Activated naive CD4-positive, alpha-beta T cell treated with anti-CD3 and anti-CD28 coated beads for 36 hours (primary cell): ENCODE data around the gene ARF1. TPM values are rescaled to one million over a fixed set of nuclear protein-coding genes. Genes with fewer than 3 reads are reported as not detected.
A peak's percentile ranks its signal among the peaks of the same experiment; 100 is the strongest.

Experiments used
- CTCF ChIA-PET: fragments of 350-600 bp; sonication (Branson Sonifier 250); formaldehyde crosslinking; loops from one replicate; lab custom pipeline; 2021; ENCODE audit warnings: antibody characterized with exemption; lab: Charles Lee
- DNase-seq: peaks from one replicate; pipeline ENCODE4 v3.0.0-alpha.2; 2020
- H3K27ac Mint-ChIP-seq: one replicate; pipeline ENCODE4 v1.8.0; 2021; ENCODE audit warnings: mild to moderate bottlenecking, mixed read lengths
- H3K27me3 Mint-ChIP-seq: one replicate; pipeline ENCODE4 v1.8.0; 2021; ENCODE audit warnings: low read depth, mixed read lengths
- H3K36me3 Mint-ChIP-seq: one replicate; pipeline ENCODE4 v1.8.0; 2021; ENCODE audit warnings: low read depth, mixed read lengths
- H3K4me1 Mint-ChIP-seq: one replicate; pipeline ENCODE4 v1.8.0; 2021; ENCODE audit warnings: low read depth, mixed read lengths
- H3K4me3 Mint-ChIP-seq: one replicate; pipeline ENCODE4 v1.8.0; 2021; ENCODE audit warnings: mild to moderate bottlenecking, moderate library complexity, mixed read lengths
- H3K9me3 Mint-ChIP-seq: one replicate; pipeline ENCODE4 v1.8.0; 2021; ENCODE audit warnings: mixed read lengths
- intact Hi-C: fragments of 100-400 bp; cut with micrococcal nuclease; formaldehyde crosslinking; loops from one replicate; pipeline ENCODE4 v1.15.1; 2023
- total RNA-seq, 2 experiments: library from RNA; stranded (reverse); gene quantifications; one replicate each; pipeline ENCODE4 v1.2.3, GENCODE V29; 2021

ARF1 gene
- 100 to 1,000 TPM; 346 to 358 TPM for total RNA-seq

- Mint-ChIP-seq H3K27ac (peak within 1 kb of the TSS; percentile 96), H3K4me3 (peak within 1 kb of the TSS; percentile 93), H3K27me3 (no peaks in the 10 kb centered on the region), H3K4me1 (peaks cover 51% of the 10 kb centered on the region), H3K36me3 (peaks cover 28% of the 10 kb centered on the region), H3K9me3 (no peaks in the 10 kb centered on the region)
- CTCF ChIA-PET, result no interaction called here
- DNase-seq, result peak; percentile 89
- intact Hi-C loops, result loop anchor here (1.0 to 5.0 kb wide), 8 partner anchors 21 to 376 kb away; partner anchors contain the start of genes C1orf35, GUK1 and MRPL55
These were observed at the start of gene ARF1 for GRCh38 chr1:228082214-228082917. ARF1 (plus strand) TSS chr1:228082708; CDS start chr1:228097115, 14,407 bp downstream.

- Mint-ChIP-seq H3K4me1 (no peaks in the 10 kb centered on the region), H3K9me3 (peaks cover 3% of the 10 kb centered on the region), H3K4me3 (no peak overlapping the region), H3K27ac (no peak overlapping the region), H3K27me3 (peaks cover 24% of the 10 kb centered on the region), H3K36me3 (peaks cover 3% of the 10 kb centered on the region)
- DNase-seq, result no peak
- CTCF ChIA-PET, result no interaction called here
- intact Hi-C loops, result no loop called here
These were observed 49.1 kb upstream of the ARF1 start for GRCh38 chr1:228033376-228033775.

GRCh38 chr1:228034954-228035837, 47.3 kb upstream of the ARF1 start:
- CTCF ChIA-PET, result no interaction called here
- intact Hi-C loops, result no loop called here
- Mint-ChIP-seq H3K27ac (no peak overlapping the region), H3K27me3 (peaks cover 29% of the 10 kb centered on the region), H3K36me3 (peaks cover 3% of the 10 kb centered on the region), H3K4me1 (no peaks in the 10 kb centered on the region), H3K4me3 (no peak overlapping the region), H3K9me3 (peaks cover 3% of the 10 kb centered on the region)
- no peak for DNase-seq

GRCh38 chr1:228035844-228036243, 46.7 kb upstream of the ARF1 start:
- DNase-seq, result no peak
- peaks cover 3% of the 10 kb centered on the region for H3K36me3 Mint-ChIP-seq
- H3K4me3 Mint-ChIP-seq, result no peak overlapping the region
- peaks cover 29% of the 10 kb centered on the region for H3K27me3 Mint-ChIP-seq
- H3K4me1 Mint-ChIP-seq, result no peaks in the 10 kb centered on the region
- H3K27ac Mint-ChIP-seq, result no peak overlapping the region
- intact Hi-C loops, result no loop called here
- peaks cover 3% of the 10 kb centered on the region for H3K9me3 Mint-ChIP-seq
- CTCF ChIA-PET, result no interaction called here

GRCh38 chr1:228036701-228037231, 45.7 kb upstream of the ARF1 start:
- no peaks in the 10 kb centered on the region for H3K4me1 Mint-ChIP-seq
- H3K9me3 Mint-ChIP-seq, result peaks cover 3% of the 10 kb centered on the region
- no peak for DNase-seq
- intact Hi-C loops, result no loop called here
- H3K27me3 Mint-ChIP-seq, result peaks cover 29% of the 10 kb centered on the region
- CTCF ChIA-PET, result no interaction called here
- H3K36me3 Mint-ChIP-seq, result peaks cover 3% of the 10 kb centered on the region
- no peak overlapping the region for H3K27ac Mint-ChIP-seq
- no peak overlapping the region for H3K4me3 Mint-ChIP-seq

GRCh38 chr1:228037401-228038386, 44.8 kb upstream of the ARF1 start:
- Mint-ChIP-seq H3K9me3 (peaks cover 3% of the 10 kb centered on the region), H3K4me1 (no peaks in the 10 kb centered on the region), H3K4me3 (peak overlapping the region; percentile 19), H3K27ac (no peak overlapping the region), H3K27me3 (peaks cover 28% of the 10 kb centered on the region), H3K36me3 (peaks cover 3% of the 10 kb centered on the region)
- intact Hi-C loops, result no loop called here
- CTCF ChIA-PET, result no interaction called here
- DNase-seq, result peak; percentile 68

GRCh38 chr1:228038387-228039005, 44.0 kb upstream of the ARF1 start:
- no peak for DNase-seq
- intact Hi-C loops, result no loop called here

GRCh38 chr1:228039006-228039903, 43.3 kb upstream of the ARF1 start:
- CTCF ChIA-PET, result no interaction called here
- no peak overlapping the region for H3K4me3 Mint-ChIP-seq
- H3K27ac Mint-ChIP-seq, result no peak overlapping the region
- H3K36me3 Mint-ChIP-seq, result no peaks in the 10 kb centered on the region
- H3K27me3 Mint-ChIP-seq, result peaks cover 21% of the 10 kb centered on the region
- no peaks in the 10 kb centered on the region for H3K4me1 Mint-ChIP-seq
- DNase-seq, result no peak
- H3K9me3 Mint-ChIP-seq, result no peaks in the 10 kb centered on the region
- intact Hi-C loops, result no loop called here

More at GRCh38 chr1:228038387-228039005, 44.0 kb upstream of the ARF1 start:
- H3K4me1 Mint-ChIP-seq, result no peaks in the 10 kb centered on the region
- H3K4me3 Mint-ChIP-seq, result no peak overlapping the region
- no peak overlapping the region for H3K27ac Mint-ChIP-seq
- H3K9me3 Mint-ChIP-seq, result peaks cover under 1% of the 10 kb centered on the region
- peaks cover 22% of the 10 kb centered on the region for H3K27me3 Mint-ChIP-seq
- H3K36me3 Mint-ChIP-seq, result peaks cover under 1% of the 10 kb centered on the region
- CTCF ChIA-PET, result no interaction called here

- intact Hi-C loops, result no loop called here
- no peaks in the 10 kb centered on the region for H3K4me1 Mint-ChIP-seq
- peaks cover 17% of the 10 kb centered on the region for H3K27me3 Mint-ChIP-seq
- no peaks in the 10 kb centered on the region for H3K9me3 Mint-ChIP-seq
- CTCF ChIA-PET, result no interaction called here
- H3K4me3 Mint-ChIP-seq, result no peak overlapping the region
- no peak for DNase-seq
- H3K27ac Mint-ChIP-seq, result no peak overlapping the region
- H3K36me3 Mint-ChIP-seq, result no peaks in the 10 kb centered on the region
These were observed 42.5 kb upstream of the ARF1 start for GRCh38 chr1:228039986-228040385.

- no peak for DNase-seq
- intact Hi-C loops, result no loop called here
- no peak overlapping the region for H3K4me3 Mint-ChIP-seq
- no peak overlapping the region for H3K27ac Mint-ChIP-seq
- CTCF ChIA-PET, result interaction anchor here (0.6 kb wide), 1 partner anchor 528 kb away, joined by 4 read pairs; no protein-coding TSS in a partner anchor
- H3K4me1 Mint-ChIP-seq, result no peaks in the 10 kb centered on the region
- no peaks in the 10 kb centered on the region for H3K9me3 Mint-ChIP-seq
- peaks cover 13% of the 10 kb centered on the region for H3K27me3 Mint-ChIP-seq
- no peaks in the 10 kb centered on the region for H3K36me3 Mint-ChIP-seq
These were observed 41.2 kb upstream of the ARF1 start for GRCh38 chr1:228041316-228041715.

GRCh38 chr1:228042508-228042907, 40.0 kb upstream of the ARF1 start:
- H3K4me1 Mint-ChIP-seq, result no peaks in the 10 kb centered on the region
- no peak overlapping the region for H3K27ac Mint-ChIP-seq
- H3K27me3 Mint-ChIP-seq, result peaks cover 8% of the 10 kb centered on the region
- no peak overlapping the region for H3K4me3 Mint-ChIP-seq
- no peak for DNase-seq
- CTCF ChIA-PET, result no interaction called here
- intact Hi-C loops, result no loop called here
- H3K9me3 Mint-ChIP-seq, result no peaks in the 10 kb centered on the region
- no peaks in the 10 kb centered on the region for H3K36me3 Mint-ChIP-seq
